Measurements from ENCODE around the gene APOBEC3B.

DNA sequence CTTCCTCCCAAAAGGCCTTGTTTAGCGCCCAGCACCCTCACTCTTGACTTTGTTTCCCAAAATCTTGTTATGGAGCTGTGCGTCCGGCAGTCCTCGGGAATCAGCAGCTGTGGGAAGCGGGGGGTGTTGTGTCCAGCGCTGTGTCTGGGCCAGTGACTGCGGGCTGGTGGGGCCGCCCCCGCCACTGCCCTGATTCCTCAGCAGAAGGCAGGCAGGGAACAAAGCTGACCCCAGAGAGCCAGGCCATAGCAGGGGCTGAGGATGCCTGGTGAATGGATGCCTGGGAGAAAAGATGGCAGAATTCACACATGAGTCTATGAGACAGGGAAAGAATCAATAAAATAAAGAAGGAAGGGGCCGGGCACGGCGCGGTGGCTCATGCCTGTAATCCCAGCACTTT, 34.4 kb downstream of the APOBEC3B start:
- TF ChIP-seq, protein P1, sequence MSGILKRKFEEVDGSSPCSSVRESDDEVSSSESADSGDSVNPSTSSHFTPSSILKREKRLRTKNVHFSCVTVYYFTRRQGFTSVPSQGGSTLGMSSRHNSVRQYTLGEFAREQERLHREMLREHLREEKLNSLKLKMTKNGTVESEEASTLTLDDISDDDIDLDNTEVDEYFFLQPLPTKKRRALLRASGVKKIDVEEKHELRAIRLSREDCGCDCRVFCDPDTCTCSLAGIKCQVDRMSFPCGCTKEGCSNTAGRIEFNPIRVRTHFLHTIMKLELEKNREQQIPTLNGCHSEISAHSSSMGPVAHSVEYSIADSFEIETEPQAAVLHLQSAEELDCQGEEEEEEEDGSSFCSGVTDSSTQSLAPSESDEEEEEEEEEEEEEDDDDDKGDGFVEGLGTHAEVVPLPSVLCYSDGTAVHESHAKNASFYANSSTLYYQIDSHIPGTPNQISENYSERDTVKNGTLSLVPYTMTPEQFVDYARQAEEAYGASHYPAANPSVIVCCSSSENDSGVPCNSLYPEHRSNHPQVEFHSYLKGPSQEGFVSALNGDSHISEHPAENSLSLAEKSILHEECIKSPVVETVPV (CRISPR knock-in tag; IDR thresholded peaks at IDR 0.05), result no peak
- no peak for TF ChIP-seq OSR1 (CRISPR knock-in tag; IDR thresholded peaks at IDR 0.05)
